Sigmoid colon (tissue), 7 donors: ENCODE measurements around the gene SPATS2L. TPM values are rescaled to one million over a fixed set of nuclear protein-coding genes. Genes with fewer than 3 reads are reported as not detected.

Experiments used
- DNase-seq: peaks from one replicate; pipeline ENCODE4 v3.0.0-alpha.2; 2019
- H3K27ac ChIP-seq, 4 donors: fragments of 200-600 bp; sonication (generic); one replicate each; pipeline ENCODE4 v1.5.1; 2016 to 2019; ENCODE audit warnings: mild to moderate bottlenecking in 1 of 4
- H3K27me3 ChIP-seq, 3 donors: fragments of 200-600 bp; sonication (generic); one replicate each; pipeline ENCODE4 v1.5.1; 2019; ENCODE audit warnings: mild to moderate bottlenecking in 1 of 3
- H3K36me3 ChIP-seq, 4 donors: fragments of 200-600 bp; sonication (generic); one replicate each; pipeline ENCODE4 v1.5.1; 2016 to 2019
- H3K4me1 ChIP-seq, 4 donors: fragments of 200-600 bp; sonication (generic); one replicate each; pipeline ENCODE4 v1.5.1; 2017 to 2019
- H3K4me3 ChIP-seq, 4 donors: fragments of 200-600 bp; sonication (generic); one replicate each; pipeline ENCODE4 v1.5.1; 2017 to 2019; ENCODE audit warnings: mild to moderate bottlenecking in 2 of 4, moderate library complexity in 1 of 4
- H3K9me3 ChIP-seq, 4 donors: fragments of 200-600 bp in 3 of 4; sonication (generic) in 3 of 4; one replicate each; pipeline versions ENCODE4 v1.5.1 to v1.6.1; 2013 to 2019
- CTCF ChIP-seq, 4 experiments: fragments of 450-650 bp in 3 of 4; fragments of 200-600 bp in 1 of 4; IDR thresholded peaks; one replicate each; pipeline ENCODE4 v1.5.1; 2016 to 2019; ENCODE audit warnings: antibody characterized with exemption in 4 of 4, mild to moderate bottlenecking in 3 of 4, moderate library complexity in 2 of 4
- EP300 ChIP-seq, 4 donors: sonication (generic); formaldehyde crosslinking; IDR thresholded peaks; one replicate each; pipeline ENCODE4 v1.6.1; 2017; ENCODE audit warnings: antibody characterized with exemption in 4 of 4
- POLR2A ChIP-seq, 2 donors: fragments of 450-650 bp; IDR thresholded peaks; one replicate each; pipeline ENCODE4 v1.6.1; 2016; ENCODE audit warnings: antibody characterized with exemption in 2 of 2, mild to moderate bottlenecking in 2 of 2, moderate library complexity in 2 of 2
- POLR2AphosphoS5 ChIP-seq, 4 donors: sonication (generic); formaldehyde crosslinking; IDR thresholded peaks; one replicate each; pipeline ENCODE4 v1.6.1; 2017; ENCODE audit warnings: antibody characterized with exemption in 4 of 4
- WGBS, 2 donors: extraction: QIAGEN DNeasy Blood & Tissue Kit; methylation state at CpG; one replicate each; pipeline ENCODE4 v1.1.7; 2013; 5-methylcytosine and 5-hydroxymethylcytosine counted together
- intact Hi-C: fragments of 100-400 bp; cut with DNase I; formaldehyde crosslinking; loops from one replicate; pipeline ENCODE4 v1.15.1; 2023
- polyA plus RNA-seq, 3 donors: library from polyadenylated mRNA; stranded (reverse); fragments of 200-250 nt; gene quantifications; one replicate each; pipeline ENCODE4 v1.2.3, GENCODE V29; 2013
- total RNA-seq, 4 donors: library from RNA; depleted of rRNA; stranded (reverse); fragments of >200 nt; gene quantifications; one replicate each; pipeline ENCODE4 v1.1.0, GENCODE V29; 2016
- donor health status: healthy with polysubstance abuse.
- donor health status: Bipolar disorder and iron deficiency.
- donor health status: healthy.

SPATS2L gene
- total and polyA plus RNA-seq, 7 donors = 63.5 to 305 (median 104) TPM

DNA sequence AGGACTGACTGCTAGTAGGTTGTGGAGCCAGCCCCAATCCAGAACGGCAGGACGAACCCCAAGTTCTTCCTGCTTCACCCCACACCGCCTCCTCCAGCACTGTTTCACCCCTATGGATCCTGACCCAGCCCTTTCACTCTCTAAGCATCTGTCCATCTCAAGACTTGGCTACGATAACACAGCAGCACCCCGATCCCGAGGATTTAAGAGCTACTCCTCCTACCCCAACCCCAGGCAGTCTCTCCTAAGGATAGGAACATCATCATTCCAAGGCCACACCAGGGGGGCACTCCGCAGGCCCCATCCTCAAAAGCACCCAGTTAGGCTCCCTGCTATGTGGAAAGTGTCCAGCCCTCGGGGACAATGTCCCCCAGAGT is 202.7 kb downstream of the SPATS2L start:
- no peak for DNase-seq
- no peak for TF ChIP-seq POLR2A (IDR thresholded peaks at IDR 0.05)
- no peak for TF ChIP-seq CTCF (IDR thresholded peaks at IDR 0.05)
- TF ChIP-seq POLR2AphosphoS5 (IDR thresholded peaks at IDR 0.05) = no peak
- TF ChIP-seq EP300 (IDR thresholded peaks at IDR 0.05) = no peak
- Histone ChIP-seq H3K36me3 (peaks cover 0 to 18% (median 5%) of the 10 kb centered on the region in 4 donors), H3K27me3 (no peaks in the 10 kb centered on the region), H3K9me3 (no peaks in the 10 kb centered on the region), H3K4me1 (peaks cover 0 to 15% (median 8%) of the 10 kb centered on the region in 4 donors), H3K4me3 (peak overlapping the region; percentile 64 to 88 (median 66)), H3K27ac (peak overlapping the region; percentile 80 to 87 (median 83))
- intact Hi-C loops = no loop called here
- WGBS, 2 donors = 13 to 32% methylated on average over 8 of the region's 8 CpGs

DNA sequence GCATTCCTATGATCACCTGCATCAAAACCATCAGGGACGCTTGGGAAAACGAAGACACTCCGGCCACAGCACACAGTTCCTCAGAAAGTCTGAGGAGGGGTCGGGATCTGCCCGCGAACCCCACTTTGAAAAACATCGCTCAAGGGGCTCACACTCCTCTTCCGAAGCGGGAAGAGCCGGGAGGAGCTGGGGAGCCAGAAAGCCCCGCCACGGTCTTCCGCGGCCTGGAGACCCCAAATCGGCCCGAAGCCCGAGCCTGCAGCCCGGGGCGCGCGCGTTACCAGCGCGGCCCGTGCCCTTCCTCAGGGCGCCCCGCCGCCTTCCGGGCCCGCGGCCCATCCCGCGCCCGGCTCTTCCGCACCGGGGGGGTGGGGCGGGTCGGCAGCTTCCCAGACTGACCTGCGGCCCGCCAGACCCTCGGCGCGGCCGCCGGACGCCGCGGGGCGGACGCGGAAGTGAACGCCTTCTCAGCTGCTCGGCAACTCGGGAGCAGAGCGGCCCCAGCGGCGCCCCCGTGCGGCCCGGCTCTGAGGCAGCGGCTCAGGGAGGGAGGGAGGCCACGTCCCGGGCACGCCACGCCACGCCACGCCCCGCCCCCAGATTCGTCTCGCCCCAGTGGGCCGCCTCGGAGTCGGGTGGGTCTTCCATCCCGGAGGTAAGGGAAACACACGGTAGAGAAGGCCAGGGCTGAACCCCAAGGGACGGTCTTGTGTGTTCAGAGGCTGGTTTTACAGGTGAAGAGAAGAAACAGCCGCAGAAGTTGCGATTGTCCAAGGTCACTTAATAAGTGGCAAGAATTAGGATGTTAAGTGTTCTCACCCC is 203.3 kb downstream of the SPATS2L start, which contains the start of gene KCTD18:
KCTD18 (minus strand) TSS at position 457 of the 822 bp plus-strand sequence. CDS start 3,052 bp downstream, outside the sequence.
- H3K4me1 ChIP-seq = peaks cover 0 to 15% (median 8%) of the 10 kb centered on the region in 4 donors
- H3K9me3 ChIP-seq = no peaks in the 10 kb centered on the region
- H3K27ac ChIP-seq = peak within 1 kb of the TSS; percentile 80 to 87 (median 83)
- H3K36me3 ChIP-seq = peaks cover 0 to 12% (median 5%) of the 10 kb centered on the region in 4 donors
- H3K4me3 ChIP-seq = peak within 1 kb of the TSS; percentile 64 to 88 (median 66)
- no peaks in the 10 kb centered on the region for H3K27me3 ChIP-seq
- peak in 1 of 2 donors; percentile 22 for TF ChIP-seq POLR2A (IDR thresholded peaks at IDR 0.05)
- no peak for TF ChIP-seq EP300 (IDR thresholded peaks at IDR 0.05)
- peak; percentile 43 to 82 (median 56) for TF ChIP-seq CTCF (IDR thresholded peaks at IDR 0.05)
- TF ChIP-seq POLR2AphosphoS5 (IDR thresholded peaks at IDR 0.05) = peak; percentile 83 to 94 (median 88)
- 0 to 1% methylated on average over 78 of the region's 78 CpGs for WGBS, 2 donors
- peak; percentile 94 for DNase-seq
- intact Hi-C loops = no loop called here

DNA sequence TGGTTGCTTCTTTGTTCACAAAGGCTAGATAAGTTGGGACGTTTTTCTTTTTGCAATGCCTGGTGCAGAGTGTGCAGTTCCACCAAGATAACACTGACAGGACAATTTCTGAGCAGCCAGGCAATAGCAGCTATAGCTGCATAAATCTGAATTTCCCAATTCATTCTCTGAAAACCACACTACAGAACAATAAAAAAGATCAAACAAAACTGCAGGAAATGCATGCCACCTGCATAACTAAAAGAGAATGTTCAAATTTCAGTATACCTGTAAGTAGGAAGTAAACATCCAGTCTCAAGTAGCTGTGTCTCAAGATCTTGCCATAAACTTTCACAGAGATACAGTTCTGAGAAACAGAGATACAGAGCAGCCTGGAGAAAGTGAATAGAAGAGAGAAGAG is 208.7 kb downstream of the SPATS2L start:
- Histone ChIP-seq H3K4me1 (peaks cover 0 to 4% (median 0%) of the 10 kb centered on the region in 4 donors), H3K4me3 (no peak overlapping the region), H3K27ac (no peak overlapping the region), H3K9me3 (no peaks in the 10 kb centered on the region), H3K36me3 (no peaks in the 10 kb centered on the region), H3K27me3 (no peaks in the 10 kb centered on the region)
- intact Hi-C loops = no loop called here
- 8 to 25% methylated on average over 1 of the region's 1 CpG for WGBS, 2 donors
- no peak for DNase-seq
- TF ChIP-seq POLR2AphosphoS5 (IDR thresholded peaks at IDR 0.05) (no peak), EP300 (IDR thresholded peaks at IDR 0.05) (no peak), POLR2A (IDR thresholded peaks at IDR 0.05) (no peak), CTCF (IDR thresholded peaks at IDR 0.05) (no peak)

DNA sequence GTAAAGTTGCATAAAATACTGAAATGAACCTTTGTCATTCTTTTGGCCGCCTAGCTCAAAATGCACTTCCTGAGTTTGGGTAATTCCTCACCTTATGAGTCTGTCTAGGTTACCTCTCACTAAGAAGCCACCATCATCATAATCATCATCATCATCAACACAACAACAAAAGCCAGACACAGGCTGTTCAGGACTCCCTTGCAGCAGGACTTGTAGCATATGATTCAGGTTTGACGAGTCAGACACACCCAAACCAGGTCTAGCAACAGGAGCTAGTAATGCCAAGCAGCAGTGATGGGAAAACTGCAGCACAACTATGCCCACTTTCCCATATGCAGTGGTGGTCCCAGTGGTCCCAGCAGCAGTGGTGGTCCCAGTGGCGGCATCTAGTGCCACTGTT is 216.7 kb downstream of the SPATS2L start:
- no peak overlapping the region for H3K4me3 ChIP-seq
- intact Hi-C loops = no loop called here
- H3K27ac ChIP-seq = no peak overlapping the region
- H3K4me1 ChIP-seq = peaks cover 0 to 14% (median 9%) of the 10 kb centered on the region in 4 donors
- no peak for DNase-seq
- no peaks in the 10 kb centered on the region for H3K27me3 ChIP-seq
- no peak for TF ChIP-seq CTCF (IDR thresholded peaks at IDR 0.05)
- TF ChIP-seq EP300 (IDR thresholded peaks at IDR 0.05) = no peak
- no peak for TF ChIP-seq POLR2AphosphoS5 (IDR thresholded peaks at IDR 0.05)
- TF ChIP-seq POLR2A (IDR thresholded peaks at IDR 0.05) = no peak
- no peaks in the 10 kb centered on the region for H3K9me3 ChIP-seq
- 57 to 79% methylated on average over 3 of the region's 3 CpGs for WGBS, 2 donors
- H3K36me3 ChIP-seq = no peaks in the 10 kb centered on the region
